ENCODE results near the gene TMEM182. TPM values are rescaled to one million over a fixed set of nuclear protein-coding genes. Genes with fewer than 3 reads are reported as not detected.

TMEM182 gene
- total RNA-seq, 1 experiment from 2014 or later: 4.3 TPM

DNA sequence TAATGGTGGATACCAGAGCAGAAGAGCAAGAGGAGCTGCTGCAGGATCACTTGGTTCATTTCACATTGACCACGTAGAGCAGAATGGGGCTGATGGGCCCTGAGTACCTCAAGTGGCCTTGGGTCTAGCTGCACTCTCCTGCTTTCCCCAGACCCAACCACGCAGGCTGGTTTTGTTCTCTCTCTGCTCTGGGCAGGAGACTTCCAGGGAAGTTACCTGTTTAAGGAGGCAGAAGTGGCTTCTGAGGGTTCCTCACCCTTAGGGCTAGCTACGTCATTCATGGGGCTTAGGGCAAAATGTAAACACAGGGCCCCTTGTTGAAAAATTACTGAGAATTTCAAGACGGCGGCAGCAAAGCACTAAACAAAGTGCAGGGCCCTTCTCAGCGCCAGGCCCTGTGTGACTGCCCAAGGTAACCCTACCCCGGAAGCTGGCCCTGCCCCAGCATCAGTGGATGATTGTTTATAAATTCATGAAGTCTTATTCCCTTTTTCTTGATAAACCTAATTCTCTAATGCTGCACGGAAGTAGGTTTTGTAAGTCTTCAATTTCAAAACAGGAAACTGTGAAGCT is 75.9 kb downstream of the TMEM182 start:
- H3K9me3 Mint-ChIP-seq: no peaks in the 10 kb centered on the region
- no peak overlapping the region for H3K27ac Mint-ChIP-seq
- ChIA-PET POLR2A (no interaction called here), CTCF (interaction anchor here (0.9 to 1.2 kb wide), 3 partner anchors 11 to 139 kb away, joined by 3 to 4 read pairs (median 4); no protein-coding TSS in a partner anchor)
- H3K4me3 Mint-ChIP-seq: no peak overlapping the region
- TF ChIP-seq TCF7 (CRISPR knock-in tag; IDR thresholded peaks at IDR 0.05; ENCODE audit: low read depth) (no peak), FOXK1 (CRISPR knock-in tag; IDR thresholded peaks at IDR 0.05) (no peak), TP53 (CRISPR knock-in tag; IDR thresholded peaks at IDR 0.05) (no peak), NFYB (CRISPR knock-in tag; conservative IDR thresholded peaks at IDR 0.05; ENCODE audit: low read depth) (no peak), OVOL2 (CRISPR knock-in tag; IDR thresholded peaks at IDR 0.05; ENCODE audit: borderline replicate concordance) (no peak), MYBL2 (CRISPR knock-in tag; IDR thresholded peaks at IDR 0.05) (no peak), ZBTB21 (CRISPR knock-in tag; IDR thresholded peaks at IDR 0.05; ENCODE audit: borderline replicate concordance) (no peak), ZNF396 (CRISPR knock-in tag; IDR thresholded peaks at IDR 0.05; ENCODE audit: borderline replicate concordance) (no peak), ATF1 (CRISPR knock-in tag; IDR thresholded peaks at IDR 0.05) (no peak), CREB1 (CRISPR knock-in tag; IDR thresholded peaks at IDR 0.05) (no peak), ZNF121 (CRISPR knock-in tag; IDR thresholded peaks at IDR 0.05) (no peak), ZNF671 (CRISPR knock-in tag; IDR thresholded peaks at IDR 0.05) (no peak), HMGA2 (CRISPR knock-in tag; IDR thresholded peaks at IDR 0.05) (no peak)
- TF ChIP-seq, protein P1, sequence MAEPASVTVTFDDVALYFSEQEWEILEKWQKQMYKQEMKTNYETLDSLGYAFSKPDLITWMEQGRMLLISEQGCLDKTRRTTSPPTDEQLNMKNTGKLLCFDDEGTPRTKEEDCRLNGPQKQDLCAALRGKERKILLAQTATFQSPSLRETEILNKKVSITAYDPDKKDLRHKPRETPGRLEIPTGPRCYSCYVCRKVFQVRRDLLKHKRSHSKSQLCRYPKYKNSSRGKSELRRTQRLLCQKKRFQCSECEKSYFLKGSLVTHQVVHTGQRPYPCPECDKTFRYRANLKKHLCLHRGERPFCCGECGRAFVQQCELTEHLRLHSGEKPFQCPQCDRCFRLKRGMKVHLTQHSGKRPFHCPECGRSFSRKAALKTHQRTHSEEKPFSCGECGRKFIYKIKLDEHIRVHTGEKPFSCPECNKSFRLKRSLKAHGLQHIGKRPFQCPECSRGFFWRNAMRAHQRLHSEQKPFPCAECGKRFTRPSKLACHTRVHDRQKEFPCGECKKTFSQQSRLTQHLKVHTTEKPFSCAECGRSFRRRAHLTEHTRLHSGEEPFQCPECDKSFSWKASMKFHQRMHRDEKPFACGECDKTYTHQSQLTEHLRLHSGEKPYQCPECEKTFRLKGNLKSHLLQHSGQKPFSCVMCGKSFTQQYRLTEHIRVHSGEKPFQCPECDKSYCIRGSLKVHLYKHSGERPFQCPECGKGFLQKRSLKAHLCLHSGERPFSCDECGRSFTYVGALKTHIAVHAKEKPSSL (CRISPR knock-in tag; conservative IDR thresholded peaks at IDR 0.05): no peak
- TF ChIP-seq, protein P2, sequence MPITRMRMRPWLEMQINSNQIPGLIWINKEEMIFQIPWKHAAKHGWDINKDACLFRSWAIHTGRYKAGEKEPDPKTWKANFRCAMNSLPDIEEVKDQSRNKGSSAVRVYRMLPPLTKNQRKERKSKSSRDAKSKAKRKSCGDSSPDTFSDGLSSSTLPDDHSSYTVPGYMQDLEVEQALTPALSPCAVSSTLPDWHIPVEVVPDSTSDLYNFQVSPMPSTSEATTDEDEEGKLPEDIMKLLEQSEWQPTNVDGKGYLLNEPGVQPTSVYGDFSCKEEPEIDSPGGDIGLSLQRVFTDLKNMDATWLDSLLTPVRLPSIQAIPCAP (CRISPR knock-in tag; IDR thresholded peaks at IDR 0.05): no peak
- TF ChIP-seq, protein P3, sequence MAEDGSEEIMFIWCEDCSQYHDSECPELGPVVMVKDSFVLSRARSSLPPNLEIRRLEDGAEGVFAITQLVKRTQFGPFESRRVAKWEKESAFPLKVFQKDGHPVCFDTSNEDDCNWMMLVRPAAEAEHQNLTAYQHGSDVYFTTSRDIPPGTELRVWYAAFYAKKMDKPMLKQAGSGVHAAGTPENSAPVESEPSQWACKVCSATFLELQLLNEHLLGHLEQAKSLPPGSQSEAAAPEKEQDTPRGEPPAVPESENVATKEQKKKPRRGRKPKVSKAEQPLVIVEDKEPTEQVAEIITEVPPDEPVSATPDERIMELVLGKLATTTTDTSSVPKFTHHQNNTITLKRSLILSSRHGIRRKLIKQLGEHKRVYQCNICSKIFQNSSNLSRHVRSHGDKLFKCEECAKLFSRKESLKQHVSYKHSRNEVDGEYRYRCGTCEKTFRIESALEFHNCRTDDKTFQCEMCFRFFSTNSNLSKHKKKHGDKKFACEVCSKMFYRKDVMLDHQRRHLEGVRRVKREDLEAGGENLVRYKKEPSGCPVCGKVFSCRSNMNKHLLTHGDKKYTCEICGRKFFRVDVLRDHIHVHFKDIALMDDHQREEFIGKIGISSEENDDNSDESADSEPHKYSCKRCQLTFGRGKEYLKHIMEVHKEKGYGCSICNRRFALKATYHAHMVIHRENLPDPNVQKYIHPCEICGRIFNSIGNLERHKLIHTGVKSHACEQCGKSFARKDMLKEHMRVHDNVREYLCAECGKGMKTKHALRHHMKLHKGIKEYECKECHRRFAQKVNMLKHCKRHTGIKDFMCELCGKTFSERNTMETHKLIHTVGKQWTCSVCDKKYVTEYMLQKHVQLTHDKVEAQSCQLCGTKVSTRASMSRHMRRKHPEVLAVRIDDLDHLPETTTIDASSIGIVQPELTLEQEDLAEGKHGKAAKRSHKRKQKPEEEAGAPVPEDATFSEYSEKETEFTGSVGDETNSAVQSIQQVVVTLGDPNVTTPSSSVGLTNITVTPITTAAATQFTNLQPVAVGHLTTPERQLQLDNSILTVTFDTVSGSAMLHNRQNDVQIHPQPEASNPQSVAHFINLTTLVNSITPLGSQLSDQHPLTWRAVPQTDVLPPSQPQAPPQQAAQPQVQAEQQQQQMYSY (CRISPR knock-in tag; IDR thresholded peaks at IDR 0.05): no peak
- TF ChIP-seq, protein P4, sequence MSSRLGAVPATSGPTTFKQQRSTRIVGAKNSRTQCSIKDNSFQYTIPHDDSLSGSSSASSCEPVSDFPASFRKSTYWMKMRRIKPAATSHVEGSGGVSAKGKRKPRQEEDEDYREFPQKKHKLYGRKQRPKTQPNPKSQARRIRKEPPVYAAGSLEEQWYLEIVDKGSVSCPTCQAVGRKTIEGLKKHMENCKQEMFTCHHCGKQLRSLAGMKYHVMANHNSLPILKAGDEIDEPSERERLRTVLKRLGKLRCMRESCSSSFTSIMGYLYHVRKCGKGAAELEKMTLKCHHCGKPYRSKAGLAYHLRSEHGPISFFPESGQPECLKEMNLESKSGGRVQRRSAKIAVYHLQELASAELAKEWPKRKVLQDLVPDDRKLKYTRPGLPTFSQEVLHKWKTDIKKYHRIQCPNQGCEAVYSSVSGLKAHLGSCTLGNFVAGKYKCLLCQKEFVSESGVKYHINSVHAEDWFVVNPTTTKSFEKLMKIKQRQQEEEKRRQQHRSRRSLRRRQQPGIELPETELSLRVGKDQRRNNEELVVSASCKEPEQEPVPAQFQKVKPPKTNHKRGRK (CRISPR knock-in tag; IDR thresholded peaks at IDR 0.05; ENCODE audit: borderline replicate concordance): no peak
- TF ChIP-seq, protein P5, sequence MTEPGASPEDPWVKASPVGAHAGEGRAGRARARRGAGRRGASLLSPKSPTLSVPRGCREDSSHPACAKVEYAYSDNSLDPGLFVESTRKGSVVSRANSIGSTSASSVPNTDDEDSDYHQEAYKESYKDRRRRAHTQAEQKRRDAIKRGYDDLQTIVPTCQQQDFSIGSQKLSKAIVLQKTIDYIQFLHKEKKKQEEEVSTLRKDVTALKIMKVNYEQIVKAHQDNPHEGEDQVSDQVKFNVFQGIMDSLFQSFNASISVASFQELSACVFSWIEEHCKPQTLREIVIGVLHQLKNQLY (CRISPR knock-in tag; IDR thresholded peaks at IDR 0.05): no peak
- no peaks in the 10 kb centered on the region for H3K36me3 Mint-ChIP-seq
- no peak for DNase-seq (ENCODE audit: low spot score)
- no peaks in the 10 kb centered on the region for H3K27me3 Mint-ChIP-seq (ENCODE audit: low read depth)
- peaks cover 12% of the 10 kb centered on the region for H3K4me1 Mint-ChIP-seq
- ATAC-seq: no peak
